Keratinocyte (primary cell): Measurements from ENCODE around the gene GFI1. TPM values are rescaled to one million over a fixed set of nuclear protein-coding genes. Genes with fewer than 3 reads are reported as not detected.

ENCODE experiments used
- DNase-seq: peaks from one replicate; pipeline ENCODE4 v3.0.0-alpha.2; 2011; ENCODE audit warnings: low read depth, missing footprints, low spot score
- FAIRE-seq: peaks from 2 replicates; lab custom pipeline; 2011; peaks lifted over from hg19 to GRCh38; lab: Jason Lieb, UNC
- H2AFZ ChIP-seq: 2 replicates; pipeline ENCODE4 v1.6.0; 2012; ENCODE audit warnings: low read length, control low read depth, inconsistent platforms; ENCODE audit not compliant: control insufficient read depth
- H3K27ac ChIP-seq: 2 replicates; pipeline ENCODE4 v1.5.1; 2011; ENCODE audit warnings: low read length; ENCODE audit not compliant: control insufficient read depth, insufficient read depth
- H3K27me3 ChIP-seq: 3 replicates; pipeline ENCODE4 v1.6.0; 2011; ENCODE audit warnings: low read length; ENCODE audit not compliant: control insufficient read depth, insufficient read depth; ENCODE audit errors: extremely low read depth
- H3K36me3 ChIP-seq, 2 experiments: 2 replicates in 1 of 2; 3 replicates in 1 of 2; pipeline ENCODE4 v1.5.1; 2011; ENCODE audit warnings: low read length in 2 of 2, mild to moderate bottlenecking in 1 of 2; ENCODE audit not compliant: control insufficient read depth in 2 of 2, insufficient read depth in 2 of 2; ENCODE audit errors: extremely low read depth in 1 of 2
- H3K4me1 ChIP-seq: 3 replicates; pipeline ENCODE4 v1.5.1; 2011; ENCODE audit warnings: low read length; ENCODE audit not compliant: control insufficient read depth, insufficient read depth; ENCODE audit errors: extremely low read depth
- H3K4me2 ChIP-seq: 3 replicates; pipeline ENCODE4 v1.6.0; 2011; ENCODE audit warnings: low read depth, low read length; ENCODE audit not compliant: control insufficient read depth, insufficient read depth; ENCODE audit errors: extremely low read depth
- H3K4me3 ChIP-seq, 3 experiments: fragments of 200-600 bp in 1 of 3; sonication (generic) in 1 of 3; 2 replicates in 2 of 3; 3 replicates in 1 of 3; pipeline ENCODE4 v1.5.1; 2011 to 2016; ENCODE audit warnings: low read length in 3 of 3, mild to moderate bottlenecking in 3 of 3, control low read depth in 2 of 3, inconsistent platforms in 1 of 3, low read depth in 1 of 3, mixed read lengths in 1 of 3, mixed run types in 1 of 3, moderate library complexity in 1 of 3; ENCODE audit not compliant: control insufficient read depth in 2 of 3, insufficient read depth in 2 of 3; ENCODE audit errors: extremely low read depth in 1 of 3
- H3K79me2 ChIP-seq: 2 replicates; pipeline ENCODE4 v1.6.0; 2012; ENCODE audit warnings: low read length; ENCODE audit not compliant: control insufficient read depth, insufficient read depth
- H3K9ac ChIP-seq: 3 replicates; pipeline ENCODE4 v1.6.0; 2011; ENCODE audit warnings: low read length; ENCODE audit not compliant: control insufficient read depth, insufficient read depth; ENCODE audit errors: extremely low read depth
- H3K9me1 ChIP-seq: 3 replicates; pipeline ENCODE4 v1.6.0; 2011; ENCODE audit warnings: low read length; ENCODE audit not compliant: control insufficient read depth, insufficient read depth; ENCODE audit errors: extremely low read depth
- H3K9me3 ChIP-seq: 2 replicates; pipeline ENCODE4 v1.5.1; 2012; ENCODE audit warnings: low read depth, low read length; ENCODE audit not compliant: control insufficient read depth
- H4K20me1 ChIP-seq: 3 replicates; pipeline ENCODE4 v1.6.0; 2011; ENCODE audit warnings: low read length; ENCODE audit not compliant: control insufficient read depth, insufficient read depth; ENCODE audit errors: extremely low read depth
- EZH2 ChIP-seq: IDR thresholded peaks from one replicate; pipeline ENCODE4 v1.6.1; 2012; ENCODE audit warnings: inconsistent platforms, mild to moderate bottlenecking, low read length, moderate library complexity
- dilution Hi-C: fragments of 300-500 bp; cut with MboI; formaldehyde crosslinking; loops from one replicate; pipeline ENCODE4 v1.7.0; 2020; ENCODE audit warnings: low sequenced_read_pairs; ENCODE audit not compliant: extremely low pct_ligation_motif_present
- polyA plus RNA-seq, 5 experiments: library from polyadenylated mRNA; depleted of rRNA in 3 of 5; stranded (reverse) in 3 of 5; stranded (forward) in 1 of 5; unstranded in 1 of 5; fragments of >200 nt; gene quantifications; 1 replicate in 1 of 5; 2 replicates in 3 of 5; 3 replicates in 1 of 5; pipeline versions ENCODE4 v1.2.1 to v1.2.3, GENCODE V29; 2011 to 2012; ENCODE audit warnings: missing spikeins in 2 of 5, low read depth in 1 of 5, low replicate concordance in 1 of 5
- TF ChIP-seq, protein P1 (sequence below), 3 experiments: IDR thresholded peaks in 1 of 3; conservative IDR thresholded peaks in 1 of 3; optimal IDR thresholded peaks in 1 of 3; 2 replicates in 2 of 3; 3 replicates in 1 of 3; pipeline versions ENCODE3 to v1.5.1; 2011; ENCODE audit warnings: low read length in 3 of 3, mild to moderate bottlenecking in 3 of 3, moderate library complexity in 2 of 3, control low read depth in 1 of 3, inconsistent platforms in 1 of 3; ENCODE audit not compliant: insufficient read depth in 2 of 3; ENCODE audit errors: extremely low read depth in 1 of 3

The GFI1 gene
- polyA plus RNA-seq, 1 donor (not counting 4 experiments of a cell fraction or from before 2014, with no cell fraction given) = 0.17 TPM

DNA sequence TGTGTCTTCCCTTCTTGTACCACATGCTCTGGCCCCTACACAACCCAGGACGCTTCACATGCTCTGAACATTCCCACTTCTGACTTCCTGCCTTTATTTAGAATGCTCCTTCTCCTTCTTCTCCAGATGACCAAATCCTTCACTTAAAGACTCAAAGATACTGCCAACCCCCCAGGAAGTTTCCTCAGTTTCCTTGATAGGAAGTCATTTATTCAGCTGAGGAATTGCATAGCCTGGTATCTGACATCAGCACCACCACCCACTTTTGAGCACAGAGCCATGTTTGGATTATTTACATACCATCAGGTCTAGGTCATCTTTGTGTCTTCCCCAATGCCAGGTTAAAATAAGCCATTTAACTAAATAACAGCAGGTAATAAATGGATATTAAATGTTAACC, 42.4 kb downstream of the GFI1 start:
- dilution Hi-C loops = no loop called here
- Histone ChIP-seq H3K9me3 (no peaks in the 10 kb centered on the region), H3K4me1 (peaks cover 8% of the 10 kb centered on the region), H3K79me2 (no peaks in the 10 kb centered on the region), H3K9me1 (no peaks in the 10 kb centered on the region), H2AFZ (no peak overlapping the region), H3K27me3 (no peaks in the 10 kb centered on the region), H3K9ac (no peak overlapping the region), H3K36me3 (no peaks in the 10 kb centered on the region), H3K4me2 (no peak overlapping the region), H4K20me1 (no peaks in the 10 kb centered on the region), H3K27ac (no peak overlapping the region), H3K4me3 (no peak overlapping the region)
- DNase-seq (no peak), FAIRE-seq (no peak)
- TF ChIP-seq EZH2 = no peak
- TF ChIP-seq, protein P1, sequence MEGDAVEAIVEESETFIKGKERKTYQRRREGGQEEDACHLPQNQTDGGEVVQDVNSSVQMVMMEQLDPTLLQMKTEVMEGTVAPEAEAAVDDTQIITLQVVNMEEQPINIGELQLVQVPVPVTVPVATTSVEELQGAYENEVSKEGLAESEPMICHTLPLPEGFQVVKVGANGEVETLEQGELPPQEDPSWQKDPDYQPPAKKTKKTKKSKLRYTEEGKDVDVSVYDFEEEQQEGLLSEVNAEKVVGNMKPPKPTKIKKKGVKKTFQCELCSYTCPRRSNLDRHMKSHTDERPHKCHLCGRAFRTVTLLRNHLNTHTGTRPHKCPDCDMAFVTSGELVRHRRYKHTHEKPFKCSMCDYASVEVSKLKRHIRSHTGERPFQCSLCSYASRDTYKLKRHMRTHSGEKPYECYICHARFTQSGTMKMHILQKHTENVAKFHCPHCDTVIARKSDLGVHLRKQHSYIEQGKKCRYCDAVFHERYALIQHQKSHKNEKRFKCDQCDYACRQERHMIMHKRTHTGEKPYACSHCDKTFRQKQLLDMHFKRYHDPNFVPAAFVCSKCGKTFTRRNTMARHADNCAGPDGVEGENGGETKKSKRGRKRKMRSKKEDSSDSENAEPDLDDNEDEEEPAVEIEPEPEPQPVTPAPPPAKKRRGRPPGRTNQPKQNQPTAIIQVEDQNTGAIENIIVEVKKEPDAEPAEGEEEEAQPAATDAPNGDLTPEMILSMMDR (optimal IDR thresholded peaks at IDR 0.05 in 1 of 3, IDR thresholded peaks at IDR 0.05 in 1 of 3, conservative IDR thresholded peaks at IDR 0.05 in 1 of 3; ENCODE audit: extremely low read depth in 1 of 3, insufficient read depth in 2 of 3, low read length in 3 of 3) = no peak

DNA sequence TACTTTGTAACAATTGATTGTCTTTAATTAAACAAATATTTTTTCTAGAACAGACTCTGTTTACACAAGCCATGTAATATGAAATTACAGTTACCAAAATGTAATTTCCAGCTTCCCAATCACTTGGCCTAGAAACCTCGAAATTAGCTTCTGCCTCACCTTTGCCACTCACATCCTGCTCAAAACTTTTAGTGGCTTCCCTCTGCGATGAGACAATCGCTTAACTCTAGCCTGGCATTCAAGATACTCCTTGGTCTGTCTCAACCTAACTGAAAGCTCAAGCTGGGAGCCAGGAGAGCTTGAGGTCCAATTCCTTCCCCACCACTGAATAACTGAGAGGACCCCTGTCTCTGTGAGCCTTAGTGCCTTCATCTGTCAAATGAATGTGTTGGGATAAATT, 42.8 kb downstream of the GFI1 start:
- Histone ChIP-seq H3K36me3 (no peaks in the 10 kb centered on the region), H2AFZ (no peak overlapping the region), H3K4me1 (peaks cover 8% of the 10 kb centered on the region), H3K27ac (no peak overlapping the region), H3K4me3 (no peak overlapping the region), H3K79me2 (no peaks in the 10 kb centered on the region), H3K9me3 (no peaks in the 10 kb centered on the region), H4K20me1 (no peaks in the 10 kb centered on the region), H3K9ac (no peak overlapping the region), H3K9me1 (no peaks in the 10 kb centered on the region), H3K27me3 (no peaks in the 10 kb centered on the region), H3K4me2 (no peak overlapping the region)
- TF ChIP-seq, protein P1 (optimal IDR thresholded peaks at IDR 0.05 in 1 of 3, IDR thresholded peaks at IDR 0.05 in 1 of 3, conservative IDR thresholded peaks at IDR 0.05 in 1 of 3; ENCODE audit: extremely low read depth in 1 of 3, insufficient read depth in 2 of 3, low read length in 3 of 3) = no peak
- TF ChIP-seq EZH2 = no peak
- dilution Hi-C loops = no loop called here
- FAIRE-seq (no peak), DNase-seq (no peak)
